ENCODE measurements around the gene SORCS2. TPM values are rescaled to one million over a fixed set of nuclear protein-coding genes. Genes with fewer than 3 reads are reported as not detected.

Gene SORCS2
- total and polyA plus RNA-seq, 2 of the 13 experiments (the other 11 are each of a cell fraction or from before 2014, with no cell fraction given), result 0.82 to 1.0 TPM

GRCh38 chr4:7638984-7639789 is 446.8 kb downstream of the SORCS2 start (continued):
- TF ChIP-seq RERE (CRISPR knock-in tag; IDR thresholded peaks at IDR 0.05; ENCODE audit: low read depth) (peak; percentile 61; the same call in 1 of the 2 replicates), ZNF569 (CRISPR knock-in tag; IDR thresholded peaks at IDR 0.05; ENCODE audit: borderline replicate concordance) (no peak), ZFP36 (IDR thresholded peaks at IDR 0.05; ENCODE audit: borderline replicate concordance, low read depth, low read length, partially characterized antibody) (no peak), KDM3A (CRISPR knock-in tag; IDR thresholded peaks at IDR 0.05; ENCODE audit: low read depth) (no peak), ATF4 (CRISPR knock-in tag; IDR thresholded peaks at IDR 0.05) (0 out of 4 replicates have a peak, but pooled peaks of 1 of the 2 experiments have one; percentile 16), GMEB1 (CRISPR knock-in tag; IDR thresholded peaks at IDR 0.05; ENCODE audit: borderline replicate concordance) (0 out of 2 replicates have a peak, but pooled peaks have one; percentile 24), ZNF580 (CRISPR knock-in tag; IDR thresholded peaks at IDR 0.05; ENCODE audit: borderline replicate concordance, low read depth) (no peak), HES4 (CRISPR knock-in tag; IDR thresholded peaks at IDR 0.05; ENCODE audit: borderline replicate concordance) (no peak), ZNF180 (CRISPR knock-in tag; IDR thresholded peaks at IDR 0.05; ENCODE audit: borderline replicate concordance, low read depth) (no peak), HOMEZ (CRISPR knock-in tag; IDR thresholded peaks at IDR 0.05; ENCODE audit: low read depth) (no peak), ZNF513 (CRISPR knock-in tag; conservative IDR thresholded peaks at IDR 0.05) (no peak), TP53 (CRISPR knock-in tag; conservative IDR thresholded peaks at IDR 0.05) (no peak), HNRNPK (IDR thresholded peaks at IDR 0.05; ENCODE audit: low read depth, low read length, poor library complexity, severe bottlenecking) (no peak), DRAP1 (CRISPR knock-in tag; IDR thresholded peaks at IDR 0.05) (no peak), KMT2B (CRISPR knock-in tag; IDR thresholded peaks at IDR 0.05) (no peak)
